Activated T-cell treated with anti-CD3 and anti-CD28 coated beads for 24 hours (primary cell): ENCODE results near the gene ARHGAP10.

ENCODE experiments used
- DNase-seq: peaks from one replicate; pipeline ENCODE4 v3.0.0-alpha.2; 2020; ENCODE audit warnings: low read depth

Gene ARHGAP10

DNA sequence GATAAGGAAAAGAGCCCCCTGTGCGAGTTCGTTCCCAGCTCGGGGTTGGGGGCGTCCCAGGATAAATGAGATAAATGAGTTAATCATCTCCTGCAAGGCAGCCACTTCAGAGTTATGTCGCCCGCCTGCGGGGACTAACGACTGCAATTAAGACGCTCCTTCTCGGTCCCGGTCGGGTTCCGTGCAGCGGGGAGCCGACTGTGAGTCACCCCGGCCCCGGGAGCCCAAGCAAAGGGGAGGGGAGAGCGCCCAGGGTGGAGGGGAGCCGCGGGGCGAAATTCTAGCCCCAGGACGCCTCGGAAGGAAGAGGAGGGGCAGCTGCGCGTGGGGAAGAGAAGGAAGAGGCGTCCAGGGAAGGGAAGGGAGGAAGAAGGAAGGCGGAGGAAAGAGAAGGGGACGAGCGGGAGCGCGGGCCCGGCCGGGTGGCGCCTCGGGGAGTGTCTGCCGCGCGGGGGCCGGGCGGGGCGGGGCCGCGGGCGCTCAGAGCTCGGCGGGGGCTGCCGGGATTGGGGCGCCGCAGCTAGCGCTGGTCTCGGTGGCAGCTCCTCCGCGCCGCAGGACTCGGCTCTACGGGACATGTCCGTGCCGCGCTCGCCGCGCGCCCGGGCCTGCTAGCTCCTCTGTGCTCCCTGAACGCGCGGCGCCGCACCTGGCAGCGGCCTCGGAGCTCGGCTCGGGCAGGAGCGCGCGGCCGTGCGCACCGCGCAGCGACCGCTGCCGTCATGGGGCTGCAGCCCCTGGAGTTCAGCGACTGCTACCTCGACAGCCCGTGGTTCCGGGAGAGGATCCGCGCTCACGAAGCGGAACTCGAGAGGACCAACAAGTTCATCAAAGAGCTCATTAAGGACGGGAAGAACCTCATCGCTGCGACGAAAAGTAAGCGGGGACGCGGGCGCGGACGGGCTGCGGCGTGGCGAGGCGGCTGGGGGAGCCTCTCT lies at the start of gene ARHGAP10:
TSS of gene ARHGAP10 (plus strand) at position 509 of the 938 bp plus-strand sequence. CDS start at position 723, 214 bp downstream.
- DNase-seq, result peak; percentile 58

- no peak for DNase-seq
Measured at GRCh38 chr4:147682755-147683154, 49.1 kb upstream of the ARHGAP10 start.

- no peak for DNase-seq
Measured at GRCh38 chr4:147683188-147683591, 48.7 kb upstream of the ARHGAP10 start.

DNA sequence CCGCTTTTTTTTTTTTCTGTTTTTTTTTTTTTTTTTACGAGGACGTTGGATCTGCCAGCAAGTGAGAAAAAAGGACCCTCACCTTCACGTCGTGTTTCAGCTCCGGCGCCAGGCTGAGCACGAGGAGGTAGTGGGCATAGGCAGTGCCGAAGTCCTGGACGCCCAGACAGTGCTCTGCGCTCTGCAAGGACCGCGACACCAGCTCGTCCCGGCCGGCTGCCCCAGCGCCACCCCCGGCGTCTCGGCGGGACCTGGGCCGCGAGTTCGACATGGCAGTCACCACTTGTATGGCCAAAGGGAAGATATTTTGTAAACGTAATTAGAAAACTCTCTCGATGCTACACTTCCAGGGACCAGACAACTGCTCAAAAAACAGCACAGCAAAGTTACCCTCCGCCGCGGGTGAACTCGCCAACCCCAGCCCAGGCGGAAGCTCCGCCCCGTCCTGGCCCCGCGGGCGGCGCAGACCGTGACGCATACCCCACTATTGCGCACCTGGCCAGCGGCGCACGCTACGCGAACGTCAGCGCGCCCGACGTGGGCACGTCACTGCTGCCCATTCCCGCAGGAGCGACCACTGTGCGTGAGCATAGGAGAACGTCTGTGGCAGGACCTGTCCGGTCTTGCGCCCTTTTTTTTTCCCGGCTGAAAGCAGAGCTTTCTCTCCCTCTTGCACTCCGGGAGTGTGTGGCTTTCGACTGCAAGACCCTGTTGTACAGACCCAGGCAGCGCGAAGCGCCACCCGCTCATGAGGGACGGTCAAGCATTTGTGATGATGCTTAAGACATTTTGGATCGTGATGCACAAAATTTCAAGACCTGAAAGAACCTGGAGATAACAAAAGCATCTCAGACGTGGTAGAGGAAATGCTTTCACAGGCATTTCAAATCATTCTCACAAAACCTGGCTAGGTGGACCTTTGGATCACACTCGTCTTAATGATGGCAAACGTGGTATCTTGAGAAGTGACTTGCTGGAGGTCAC lies 47.9 kb upstream of the ARHGAP10 start, which contains the start of gene PRMT9:
TSS of gene PRMT9 (minus strand) at position 447 of the 984 bp plus-strand sequence. CDS start at position 271, 176 bp downstream.
- peak; percentile 85 for DNase-seq

DNA sequence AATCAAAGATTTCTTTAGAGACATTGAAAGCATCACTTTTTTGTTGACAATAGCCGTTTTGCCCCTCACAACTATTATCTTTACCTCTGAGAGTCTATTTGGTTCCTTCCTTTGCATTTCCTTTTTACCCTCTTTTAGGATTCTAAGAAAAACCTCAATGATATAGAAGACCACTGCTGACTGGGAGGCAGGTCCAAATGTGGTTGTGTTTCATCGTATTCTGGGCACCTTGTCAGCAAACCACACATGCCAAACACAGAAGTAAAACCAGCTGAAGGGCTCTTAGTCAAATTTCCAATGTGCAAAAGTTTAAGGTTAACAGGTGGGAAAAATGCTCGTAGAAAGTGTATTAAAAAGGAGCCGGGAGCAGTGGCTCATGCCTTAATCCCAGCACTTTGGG lies 42.8 kb upstream of the ARHGAP10 start:
- DNase-seq, result no peak

- no peak for DNase-seq
Measured at GRCh38 chr4:147691820-147692219, 40.1 kb upstream of the ARHGAP10 start.

DNA sequence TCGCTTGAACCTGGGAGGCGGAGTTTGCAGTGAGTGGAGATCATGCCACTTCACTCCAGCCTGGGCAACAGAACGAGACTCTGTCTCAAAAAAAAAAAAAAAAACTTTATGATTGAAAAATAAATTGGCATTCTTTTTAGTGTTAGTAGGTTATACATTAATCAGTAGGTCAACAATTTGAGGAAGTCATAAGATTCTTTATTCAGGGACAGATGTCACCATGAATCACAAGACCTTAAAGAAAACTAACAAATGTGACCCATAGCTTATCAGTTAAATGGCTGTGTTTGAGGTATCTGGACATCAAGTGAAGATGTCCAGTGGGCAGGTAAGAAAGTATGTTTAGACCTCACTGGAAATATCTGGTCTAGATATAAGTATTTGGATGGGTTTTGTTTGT lies 38.7 kb upstream of the ARHGAP10 start:
- DNase-seq, result no peak

DNA sequence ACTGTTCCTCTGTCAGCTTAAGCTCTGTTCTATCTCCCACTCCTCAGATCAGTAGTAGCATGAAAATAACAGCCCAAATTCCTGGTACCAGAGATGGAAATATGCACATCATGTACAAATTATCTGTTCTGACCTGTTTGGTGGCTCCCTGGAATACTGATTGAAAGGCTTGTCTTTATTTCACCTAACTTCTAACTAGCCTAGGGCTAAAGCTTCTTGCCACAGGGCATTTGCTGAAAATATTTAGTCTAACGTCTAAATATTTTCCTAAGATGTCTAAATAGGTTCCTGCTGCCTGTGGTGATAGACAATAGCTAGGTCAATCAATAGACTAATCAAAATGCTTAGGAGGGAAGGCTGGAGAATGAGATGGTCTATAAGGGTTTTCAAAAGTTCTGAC lies 35.0 kb upstream of the ARHGAP10 start:
- DNase-seq, result no peak

DNA sequence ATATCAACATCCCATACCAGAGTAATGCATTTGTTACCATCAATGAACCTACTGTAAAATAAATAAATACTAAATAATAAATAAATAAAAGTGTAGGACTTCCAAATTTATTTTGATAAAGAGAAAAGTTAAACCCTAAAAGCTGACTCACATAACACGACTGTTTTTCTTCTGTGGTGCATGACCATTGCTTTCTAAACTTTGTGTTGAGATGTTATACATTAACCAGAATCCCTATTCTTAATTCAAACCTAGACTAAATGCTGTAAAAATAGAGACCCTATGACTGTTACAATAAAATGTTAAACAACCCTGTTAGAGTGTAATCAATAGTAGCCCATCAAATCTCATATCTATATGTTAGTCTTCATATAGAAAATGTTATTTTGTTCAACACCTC lies 27.0 kb upstream of the ARHGAP10 start:
- DNase-seq, result no peak

GRCh38 chr4:147707892-147708672 lies 23.8 kb upstream of the ARHGAP10 start:
- DNase-seq, result peak; percentile 30

- no peak for DNase-seq
Measured at GRCh38 chr4:147709999-147710398, 21.9 kb upstream of the ARHGAP10 start.

DNA sequence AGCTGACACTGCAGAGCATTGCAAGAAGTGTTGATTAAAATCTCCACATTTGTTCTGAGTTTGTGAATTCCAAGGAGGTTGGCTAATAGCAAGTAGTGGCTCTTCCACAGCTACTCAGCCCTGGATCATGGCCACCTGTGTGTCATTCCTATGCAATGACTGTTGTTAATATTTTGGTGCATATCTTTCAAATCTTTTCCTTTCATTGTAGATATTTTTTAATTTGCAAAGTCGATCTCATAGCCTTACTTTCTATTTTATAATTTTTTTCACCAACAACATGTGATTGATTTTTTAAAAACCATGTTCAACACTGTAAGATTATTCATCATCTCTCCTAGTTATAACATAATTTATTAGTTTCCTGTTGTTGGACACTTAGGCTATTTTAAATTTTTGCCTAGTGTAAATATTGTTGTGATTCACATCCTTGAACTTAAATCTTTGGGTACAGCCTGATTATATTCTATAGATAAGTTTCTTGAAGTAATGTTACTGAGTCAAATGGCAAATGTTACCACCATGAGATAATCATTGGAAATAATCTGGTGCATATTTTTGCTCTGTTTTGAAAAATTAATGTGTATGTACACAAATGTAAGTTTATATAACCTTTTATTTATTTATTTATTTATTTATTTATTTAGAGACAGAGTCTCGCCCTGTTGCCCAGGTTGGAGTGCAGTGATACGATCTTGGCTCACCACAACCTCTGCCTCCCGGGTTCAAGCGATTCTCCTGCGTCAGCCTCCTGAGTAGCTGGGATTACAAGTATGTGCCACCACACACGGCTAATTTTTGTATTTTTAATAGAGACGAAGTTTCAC lies 17.1 kb upstream of the ARHGAP10 start:
- DNase-seq, result no peak

DNA sequence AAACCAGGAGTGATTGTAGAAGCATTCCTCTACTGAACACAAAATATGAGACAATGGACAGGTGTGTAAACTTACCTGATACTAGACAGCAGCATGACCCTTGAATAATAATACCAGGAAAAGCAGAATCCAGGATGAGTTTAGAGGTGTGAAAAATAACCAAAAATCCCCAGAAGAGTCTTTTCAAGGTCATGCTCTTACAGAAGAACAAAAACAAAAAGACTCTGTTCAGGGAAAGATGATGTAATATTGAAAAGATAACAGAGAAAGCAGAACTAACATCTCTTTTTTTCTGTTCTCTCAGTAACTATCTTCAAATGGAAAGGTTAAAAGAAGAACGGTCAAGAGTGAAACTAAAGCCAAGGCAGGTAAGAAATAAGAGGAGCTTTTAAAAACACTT lies 14.0 kb upstream of the ARHGAP10 start:
- DNase-seq, result no peak

DNA sequence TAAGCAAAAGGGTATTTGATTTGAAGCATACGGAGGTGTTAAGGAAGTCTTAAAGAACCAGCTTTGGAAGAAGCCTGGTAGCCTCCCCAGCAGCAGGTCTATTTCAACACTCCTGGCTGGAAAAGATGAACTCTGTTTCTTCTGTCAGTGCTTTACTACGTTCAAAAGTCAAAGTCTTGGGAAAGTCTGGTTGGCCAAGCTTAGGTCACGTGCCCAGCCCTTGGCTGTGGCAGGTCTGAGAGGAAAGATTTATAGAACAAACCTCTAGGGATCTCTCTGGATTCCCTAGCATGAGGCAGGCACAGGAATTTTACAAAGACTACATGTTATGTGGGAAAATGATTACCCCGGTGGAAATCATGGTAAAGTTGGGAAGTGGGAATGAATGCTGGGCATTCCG lies 8.6 kb upstream of the ARHGAP10 start:
- DNase-seq, result no peak

DNA sequence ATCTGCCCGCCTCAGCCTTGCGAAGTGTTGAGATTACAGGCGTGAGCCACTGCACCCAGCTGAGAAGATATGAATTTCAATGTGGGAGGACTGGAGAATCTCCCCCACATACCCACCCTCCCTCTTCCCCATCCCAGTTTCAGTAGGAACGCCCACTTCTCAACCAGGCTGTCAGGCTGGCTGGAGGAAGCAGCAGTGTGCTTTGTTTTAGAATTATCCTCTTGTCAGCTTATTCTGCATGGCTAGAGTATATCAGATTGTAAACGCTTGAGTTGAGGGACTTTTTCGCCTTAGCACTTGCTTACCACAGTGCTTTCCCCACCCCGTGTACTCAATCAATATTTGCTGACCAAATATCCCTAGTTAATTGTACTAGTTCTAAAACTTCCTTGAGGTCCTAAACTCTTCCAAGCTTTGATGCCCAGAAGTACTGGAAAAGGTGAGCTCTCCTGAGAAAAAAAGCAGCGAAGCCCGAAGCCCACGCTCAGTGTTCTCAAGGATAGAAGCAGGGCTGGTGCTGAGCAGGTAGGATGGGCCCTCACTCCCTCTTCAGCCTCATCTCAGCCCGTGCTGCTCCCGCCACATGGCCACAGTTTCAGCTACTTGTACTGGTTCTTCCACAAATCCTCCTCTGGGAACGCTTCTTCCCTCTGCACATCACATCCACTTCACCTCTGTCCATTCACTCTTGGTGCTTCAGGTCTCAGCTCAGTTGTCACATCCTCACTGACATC lies 7.3 kb upstream of the ARHGAP10 start:
- DNase-seq, result no peak

GRCh38 chr4:147725673-147726072 lies 6.2 kb upstream of the ARHGAP10 start:
- DNase-seq, result no peak

GRCh38 chr4:147727476-147728028 lies 4.3 kb upstream of the ARHGAP10 start:
- DNase-seq, result no peak

GRCh38 chr4:147730333-147730732 lies 1.6 kb upstream of the ARHGAP10 start:
- DNase-seq, result no peak

- DNase-seq, result no peak
Measured at GRCh38 chr4:147732518-147733235, 789 bp downstream of the ARHGAP10 start.
